ENCODE measurements around the gene COL24A1. TPM values are rescaled to one million over a fixed set of nuclear protein-coding genes. Genes with fewer than 3 reads are reported as not detected.

The COL24A1 gene
- total and polyA plus RNA-seq, 2 of the 13 experiments (the other 11 are each of a cell fraction or from before 2014, with no cell fraction given), result 0.04 to 0.13 TPM

DNA sequence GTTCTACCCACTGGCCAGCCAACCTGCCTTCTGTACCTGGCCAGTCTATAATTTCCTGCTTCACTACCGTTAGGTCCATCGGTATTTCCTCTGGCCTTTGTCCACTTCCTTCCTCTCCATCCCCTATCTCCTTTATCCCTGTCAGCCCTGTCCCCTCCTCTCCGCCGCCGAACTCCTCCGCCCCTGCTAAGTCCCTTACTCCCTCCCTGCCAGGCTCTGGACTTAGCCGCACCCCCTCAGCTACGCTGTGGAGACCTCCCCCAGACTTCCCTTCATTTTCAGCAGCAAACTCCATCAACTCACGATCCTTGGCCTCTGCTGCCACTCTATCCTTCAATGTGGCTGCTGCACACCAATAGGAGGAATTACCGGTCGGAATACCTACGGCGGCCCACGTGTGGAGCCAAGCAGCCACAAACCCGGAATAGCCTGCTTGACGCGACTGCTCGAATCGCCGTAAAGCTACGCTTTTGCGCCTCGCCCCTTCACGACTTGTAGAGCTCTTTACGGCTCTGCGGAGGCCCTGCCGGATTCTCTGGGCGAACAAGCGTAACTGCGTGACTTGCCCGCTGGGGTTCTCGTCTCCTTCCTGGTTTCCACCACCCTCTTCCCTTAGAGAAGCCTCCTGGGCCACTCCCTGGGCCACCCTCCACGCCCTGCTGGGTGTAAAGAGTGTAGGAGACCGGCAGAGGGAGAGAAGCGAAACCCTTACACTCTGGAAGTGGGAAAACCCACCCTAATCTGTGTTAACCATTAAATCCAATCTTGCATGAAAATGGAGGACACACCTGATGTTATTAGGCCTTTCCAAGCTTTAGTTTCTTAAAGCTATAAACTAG lies 448.4 kb downstream of the COL24A1 start, which contains the start of gene ZNHIT6 (continued):
- TF ChIP-seq MAF1 (CRISPR knock-in tag; IDR thresholded peaks at IDR 0.05; ENCODE audit: borderline replicate concordance), result no peak
- TF ChIP-seq PPARG (CRISPR knock-in tag; conservative IDR thresholded peaks at IDR 0.05), result 0 out of 2 replicates have a peak, but pooled peaks have one; percentile 38
- no peak for TF ChIP-seq ZNF136 (CRISPR knock-in tag; IDR thresholded peaks at IDR 0.05; ENCODE audit: low read depth)
- TF ChIP-seq RBAK (CRISPR knock-in tag; IDR thresholded peaks at IDR 0.05), result no peak
- TF ChIP-seq XBP1 (CRISPR knock-in tag; IDR thresholded peaks at IDR 0.05), result no peak
- 0 out of 2 replicates have a peak, but pooled peaks have one; percentile 65 for TF ChIP-seq KLF12 (CRISPR knock-in tag; IDR thresholded peaks at IDR 0.05; ENCODE audit: borderline replicate concordance)
- peak; percentile 86 for TF ChIP-seq ZNF878 (CRISPR knock-in tag; IDR thresholded peaks at IDR 0.05)
- peak; percentile 76; the same call in 1 of the 2 replicates for TF ChIP-seq RFXAP (CRISPR knock-in tag; IDR thresholded peaks at IDR 0.05; ENCODE audit: borderline replicate concordance)
- TF ChIP-seq HNRNPL (IDR thresholded peaks at IDR 0.05; ENCODE audit: low read depth, low read length), result no peak
- TF ChIP-seq, protein P1, sequence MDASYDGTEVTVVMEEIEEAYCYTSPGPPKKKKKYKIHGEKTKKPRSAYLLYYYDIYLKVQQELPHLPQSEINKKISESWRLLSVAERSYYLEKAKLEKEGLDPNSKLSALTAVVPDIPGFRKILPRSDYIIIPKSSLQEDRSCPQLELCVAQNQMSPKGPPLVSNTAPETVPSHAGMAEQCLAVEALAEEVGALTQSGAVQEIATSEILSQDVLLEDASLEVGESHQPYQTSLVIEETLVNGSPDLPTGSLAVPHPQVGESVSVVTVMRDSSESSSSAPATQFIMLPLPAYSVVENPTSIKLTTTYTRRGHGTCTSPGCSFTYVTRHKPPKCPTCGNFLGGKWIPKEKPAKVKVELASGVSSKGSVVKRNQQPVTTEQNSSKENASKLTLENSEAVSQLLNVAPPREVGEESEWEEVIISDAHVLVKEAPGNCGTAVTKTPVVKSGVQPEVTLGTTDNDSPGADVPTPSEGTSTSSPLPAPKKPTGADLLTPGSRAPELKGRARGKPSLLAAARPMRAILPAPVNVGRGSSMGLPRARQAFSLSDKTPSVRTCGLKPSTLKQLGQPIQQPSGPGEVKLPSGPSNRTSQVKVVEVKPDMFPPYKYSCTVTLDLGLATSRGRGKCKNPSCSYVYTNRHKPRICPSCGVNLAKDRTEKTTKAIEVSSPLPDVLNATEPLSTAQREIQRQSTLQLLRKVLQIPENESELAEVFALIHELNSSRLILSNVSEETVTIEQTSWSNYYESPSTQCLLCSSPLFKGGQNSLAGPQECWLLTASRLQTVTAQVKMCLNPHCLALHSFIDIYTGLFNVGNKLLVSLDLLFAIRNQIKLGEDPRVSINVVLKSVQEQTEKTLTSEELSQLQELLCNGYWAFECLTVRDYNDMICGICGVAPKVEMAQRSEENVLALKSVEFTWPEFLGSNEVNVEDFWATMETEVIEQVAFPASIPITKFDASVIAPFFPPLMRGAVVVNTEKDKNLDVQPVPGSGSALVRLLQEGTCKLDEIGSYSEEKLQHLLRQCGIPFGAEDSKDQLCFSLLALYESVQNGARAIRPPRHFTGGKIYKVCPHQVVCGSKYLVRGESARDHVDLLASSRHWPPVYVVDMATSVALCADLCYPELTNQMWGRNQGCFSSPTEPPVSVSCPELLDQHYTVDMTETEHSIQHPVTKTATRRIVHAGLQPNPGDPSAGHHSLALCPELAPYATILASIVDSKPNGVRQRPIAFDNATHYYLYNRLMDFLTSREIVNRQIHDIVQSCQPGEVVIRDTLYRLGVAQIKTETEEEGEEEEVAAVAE (CRISPR knock-in tag; IDR thresholded peaks at IDR 0.05; ENCODE audit: borderline replicate concordance), result peak; percentile 85; the same call in 1 of the 2 replicates
- no peak for TF ChIP-seq ZNF180 (CRISPR knock-in tag; IDR thresholded peaks at IDR 0.05; ENCODE audit: borderline replicate concordance, low read depth)
- TF ChIP-seq, protein P2, sequence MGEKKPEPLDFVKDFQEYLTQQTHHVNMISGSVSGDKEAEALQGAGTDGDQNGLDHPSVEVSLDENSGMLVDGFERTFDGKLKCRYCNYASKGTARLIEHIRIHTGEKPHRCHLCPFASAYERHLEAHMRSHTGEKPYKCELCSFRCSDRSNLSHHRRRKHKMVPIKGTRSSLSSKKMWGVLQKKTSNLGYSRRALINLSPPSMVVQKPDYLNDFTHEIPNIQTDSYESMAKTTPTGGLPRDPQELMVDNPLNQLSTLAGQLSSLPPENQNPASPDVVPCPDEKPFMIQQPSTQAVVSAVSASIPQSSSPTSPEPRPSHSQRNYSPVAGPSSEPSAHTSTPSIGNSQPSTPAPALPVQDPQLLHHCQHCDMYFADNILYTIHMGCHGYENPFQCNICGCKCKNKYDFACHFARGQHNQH (CRISPR knock-in tag; IDR thresholded peaks at IDR 0.05), result peak; percentile 85
- TF ChIP-seq NR2F2 (IDR thresholded peaks at IDR 0.05; ENCODE audit: borderline replicate concordance, low read depth), result peak; percentile 55; the same call in 1 of the 2 replicates
- TF ChIP-seq PAWR (CRISPR knock-in tag; IDR thresholded peaks at IDR 0.05; ENCODE audit: borderline replicate concordance), result no peak
- TF ChIP-seq ZNF556 (CRISPR knock-in tag; IDR thresholded peaks at IDR 0.05; ENCODE audit: borderline replicate concordance), result peak; percentile 62
- TF ChIP-seq SIX4 (CRISPR knock-in tag; IDR thresholded peaks at IDR 0.05), result 0 out of 2 replicates have a peak, but pooled peaks have one; percentile 28
- no peak for TF ChIP-seq ZNF780A (CRISPR knock-in tag; IDR thresholded peaks at IDR 0.05)
- peak; percentile 77 for TF ChIP-seq ZNF335 (CRISPR knock-in tag; IDR thresholded peaks at IDR 0.05)
- TF ChIP-seq, protein P3, sequence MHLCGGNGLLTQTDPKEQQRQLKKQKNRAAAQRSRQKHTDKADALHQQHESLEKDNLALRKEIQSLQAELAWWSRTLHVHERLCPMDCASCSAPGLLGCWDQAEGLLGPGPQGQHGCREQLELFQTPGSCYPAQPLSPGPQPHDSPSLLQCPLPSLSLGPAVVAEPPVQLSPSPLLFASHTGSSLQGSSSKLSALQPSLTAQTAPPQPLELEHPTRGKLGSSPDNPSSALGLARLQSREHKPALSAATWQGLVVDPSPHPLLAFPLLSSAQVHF (CRISPR knock-in tag; IDR thresholded peaks at IDR 0.05), result no peak
- TF ChIP-seq ZNF891 (CRISPR knock-in tag; IDR thresholded peaks at IDR 0.05), result peak; percentile 66; the same call in 1 of the 2 replicates
- TF ChIP-seq ZNF329 (CRISPR knock-in tag; IDR thresholded peaks at IDR 0.05; ENCODE audit: low read depth), result no peak; the same call in none of the 2 replicates
- TF ChIP-seq NFYC (CRISPR knock-in tag; IDR thresholded peaks at IDR 0.05), result peak; percentile 42; the same call in 1 of the 2 replicates
- TF ChIP-seq ARNTL (CRISPR knock-in tag; IDR thresholded peaks at IDR 0.05), result peak; percentile 43
